Measurements from ENCODE around the gene MROH2A.
"Not testable (repeated sequence)": the region's sequence is repeated elsewhere in the genome, so short reads cannot be mapped to it uniquely, and the experiment has no call there.

MROH2A gene

GRCh38 chr2:233862261-233862768, 84.2 kb downstream of the MROH2A start:
- no peak for DNase-seq

GRCh38 chr2:233865838-233866237, 87.7 kb downstream of the MROH2A start:
- DNase-seq = no peak

- no peak for DNase-seq
Observed at GRCh38 chr2:233866479-233866878, 88.3 kb downstream of the MROH2A start.

DNA sequence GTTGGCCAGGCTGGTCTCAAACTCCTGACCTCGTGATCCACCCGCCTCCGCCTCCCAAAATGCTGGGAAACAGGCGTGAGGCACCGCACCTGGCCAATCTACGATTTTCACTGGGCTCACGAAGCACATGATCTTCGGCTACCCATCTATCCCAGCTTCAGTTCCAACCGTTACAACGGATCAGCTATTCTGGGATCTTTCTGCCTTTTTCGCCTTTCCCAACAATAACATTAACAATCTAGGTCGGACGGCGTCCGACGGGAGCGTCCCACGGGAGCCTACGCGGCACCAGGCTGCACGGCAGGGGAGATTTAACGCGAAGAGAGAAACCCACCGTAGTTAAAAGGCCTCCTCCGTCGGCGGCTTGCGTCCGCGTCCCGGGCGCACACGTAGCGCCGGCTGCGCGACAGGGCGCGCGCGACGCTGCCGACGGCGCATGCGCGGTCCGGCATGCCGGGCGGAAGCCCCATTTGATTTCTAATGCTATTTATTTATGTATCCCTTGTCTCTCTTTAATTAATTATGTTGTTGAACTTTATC, 89.9 kb downstream of the MROH2A start, which contains the start of gene MSL3B:
MSL3B (minus strand) TSS at position 394 of the 540 bp plus-strand sequence.
- peak; percentile 67 to 72 for DNase-seq

GRCh38 chr2:233871432-233871831, 93.3 kb downstream of the MROH2A start:
- no peak for DNase-seq

- DNase-seq = not testable (repeated sequence)
Observed at GRCh38 chr2:233872125-233872524, 94.0 kb downstream of the MROH2A start.

DNA sequence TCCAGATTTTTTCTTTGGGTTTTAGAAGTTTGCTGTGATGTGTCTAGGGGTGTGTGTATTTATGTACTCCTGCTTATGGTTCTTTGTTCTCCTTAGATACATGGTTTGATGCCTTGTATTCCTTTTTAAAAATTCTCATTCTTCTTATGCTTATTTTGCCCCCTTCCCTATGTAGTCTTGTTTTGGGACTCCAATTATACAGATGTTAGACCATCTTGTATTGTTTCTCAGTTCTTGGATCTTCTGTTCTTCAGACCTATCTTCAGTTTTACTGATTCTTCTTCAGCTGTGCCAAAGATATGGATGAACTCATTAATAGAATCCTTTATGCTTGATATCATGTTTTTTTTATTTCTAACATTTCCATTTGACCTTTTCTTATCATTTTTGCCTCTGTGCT, 104.2 kb downstream of the MROH2A start:
- DNase-seq = no peak
